Esophagus squamous epithelium (tissue), 5 donors: Measurements from ENCODE around the gene MID1. TPM values are rescaled to one million over a fixed set of nuclear protein-coding genes. Genes with fewer than 3 reads are reported as not detected.

Experiments used
- DNase-seq: peaks from one replicate; lab custom pipeline; 2025; lab: John Stamatoyannopoulos, UW
- H3K27ac ChIP-seq, 4 donors: fragments of 200-600 bp; sonication (generic); one replicate each; pipeline ENCODE4 v1.5.1; 2016 to 2019; ENCODE audit warnings: mild to moderate bottlenecking in 1 of 4
- H3K27me3 ChIP-seq, 4 donors: fragments of 200-600 bp; sonication (generic); 1 replicate in 3 of 4; 2 replicates in 1 of 4; pipeline versions ENCODE4 v1.5.1 to v1.6.0; 2017 to 2021; ENCODE audit warnings: antibody characterized with exemption in 1 of 4
- H3K36me3 ChIP-seq, 3 donors: fragments of 200-600 bp; sonication (generic); one replicate each; pipeline ENCODE4 v1.5.1; 2016 to 2019
- H3K4me1 ChIP-seq, 3 donors: fragments of 200-600 bp; sonication (generic); one replicate each; pipeline ENCODE4 v1.5.1; 2017 to 2019
- H3K4me3 ChIP-seq, 4 donors: fragments of 200-600 bp; sonication (generic); 1 replicate in 3 of 4; 2 replicates in 1 of 4; pipeline ENCODE4 v1.5.1; 2016 to 2019; ENCODE audit warnings: mild to moderate bottlenecking in 2 of 4, moderate library complexity in 1 of 4
- H3K9me3 ChIP-seq, 3 donors: fragments of 200-600 bp; sonication (generic); one replicate each; pipeline ENCODE4 v1.5.1; 2016 to 2019
- POLR2A ChIP-seq, 4 donors: fragments of 450-650 bp; IDR thresholded peaks; one replicate each; pipeline ENCODE4 v1.6.1; 2017; ENCODE audit warnings: antibody characterized with exemption in 4 of 4, mild to moderate bottlenecking in 4 of 4, moderate library complexity in 3 of 4
- WGBS, 2 donors: methylation state at CpG; one replicate each; pipeline ENCODE4 v1.1.5; 2018; 5-methylcytosine and 5-hydroxymethylcytosine counted together
- intact Hi-C: fragments of 100-400 bp; cut with DNase I; formaldehyde crosslinking; loops from one replicate; pipeline ENCODE4 v1.15.0; 2022
- total RNA-seq, 4 donors: library from RNA; depleted of rRNA; stranded (reverse); fragments of >200 nt; gene quantifications; one replicate each; pipeline ENCODE4 v1.1.0, GENCODE V29; 2016
- TF ChIP-seq, protein P1 (sequence below), 6 experiments: fragments of 450-650 bp in 4 of 6; fragments of 200-600 bp in 2 of 6; sonication (generic) in 2 of 6; IDR thresholded peaks; one replicate each; pipeline ENCODE4 v1.5.1; 2016 to 2019; ENCODE audit warnings: antibody characterized with exemption in 6 of 6, mild to moderate bottlenecking in 4 of 6, moderate library complexity in 4 of 6
- donor health status: DM: yes; HTN: yes; CAD: no.

Gene MID1
- total RNA-seq, 4 donors from 2014 or later: 9.9 to 18.5 (median 14.7) TPM

DNA sequence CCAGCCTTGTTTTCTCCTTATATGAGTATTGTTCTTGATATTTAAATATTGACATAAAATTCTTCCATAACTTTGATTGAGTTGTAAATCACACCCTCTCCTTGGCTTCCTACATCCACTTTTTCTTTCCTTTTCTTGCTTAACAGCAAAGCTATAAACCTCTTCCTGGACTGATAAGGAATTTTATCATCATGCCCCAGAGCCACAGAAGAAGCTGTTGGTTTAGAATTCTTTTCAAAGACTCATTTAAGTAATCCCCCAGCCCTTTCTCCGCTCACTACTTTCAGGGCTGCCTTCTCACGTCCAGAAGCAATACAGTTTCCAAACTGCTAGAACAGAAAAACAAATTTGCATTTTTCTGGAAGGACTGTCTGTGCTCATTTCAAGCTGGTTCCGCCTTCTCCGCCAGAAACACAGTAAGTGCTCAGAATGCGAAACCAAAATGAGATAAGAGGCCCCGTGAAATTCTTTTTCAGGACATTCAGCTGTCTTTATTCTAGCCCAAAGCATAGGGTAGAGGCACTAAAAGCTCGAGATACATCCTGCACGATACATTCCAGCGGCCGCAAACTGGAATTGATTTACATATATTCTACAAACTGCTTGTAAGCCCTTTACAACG, 849 bp downstream of the MID1 start:
- Histone ChIP-seq H3K9me3 (no peaks in the 10 kb centered on the region), H3K27ac (peak overlapping the region; percentile 77 to 86 (median 83)), H3K4me3 (peak overlapping the region; percentile 50 to 72 (median 59)), H3K27me3 (no peaks in the 10 kb centered on the region), H3K4me1 (peaks cover 0 to 38% (median 0%) of the 10 kb centered on the region in 3 donors), H3K36me3 (no peaks in the 10 kb centered on the region)
- 0 to 41% methylated on average over 6 to 10 of the region's 11 CpGs for WGBS, 2 donors
- TF ChIP-seq, protein P1, sequence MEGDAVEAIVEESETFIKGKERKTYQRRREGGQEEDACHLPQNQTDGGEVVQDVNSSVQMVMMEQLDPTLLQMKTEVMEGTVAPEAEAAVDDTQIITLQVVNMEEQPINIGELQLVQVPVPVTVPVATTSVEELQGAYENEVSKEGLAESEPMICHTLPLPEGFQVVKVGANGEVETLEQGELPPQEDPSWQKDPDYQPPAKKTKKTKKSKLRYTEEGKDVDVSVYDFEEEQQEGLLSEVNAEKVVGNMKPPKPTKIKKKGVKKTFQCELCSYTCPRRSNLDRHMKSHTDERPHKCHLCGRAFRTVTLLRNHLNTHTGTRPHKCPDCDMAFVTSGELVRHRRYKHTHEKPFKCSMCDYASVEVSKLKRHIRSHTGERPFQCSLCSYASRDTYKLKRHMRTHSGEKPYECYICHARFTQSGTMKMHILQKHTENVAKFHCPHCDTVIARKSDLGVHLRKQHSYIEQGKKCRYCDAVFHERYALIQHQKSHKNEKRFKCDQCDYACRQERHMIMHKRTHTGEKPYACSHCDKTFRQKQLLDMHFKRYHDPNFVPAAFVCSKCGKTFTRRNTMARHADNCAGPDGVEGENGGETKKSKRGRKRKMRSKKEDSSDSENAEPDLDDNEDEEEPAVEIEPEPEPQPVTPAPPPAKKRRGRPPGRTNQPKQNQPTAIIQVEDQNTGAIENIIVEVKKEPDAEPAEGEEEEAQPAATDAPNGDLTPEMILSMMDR (IDR thresholded peaks at IDR 0.05): no peak
- no peak for TF ChIP-seq POLR2A (IDR thresholded peaks at IDR 0.05)
- intact Hi-C loops: no loop called here
- DNase-seq: no peak

DNA sequence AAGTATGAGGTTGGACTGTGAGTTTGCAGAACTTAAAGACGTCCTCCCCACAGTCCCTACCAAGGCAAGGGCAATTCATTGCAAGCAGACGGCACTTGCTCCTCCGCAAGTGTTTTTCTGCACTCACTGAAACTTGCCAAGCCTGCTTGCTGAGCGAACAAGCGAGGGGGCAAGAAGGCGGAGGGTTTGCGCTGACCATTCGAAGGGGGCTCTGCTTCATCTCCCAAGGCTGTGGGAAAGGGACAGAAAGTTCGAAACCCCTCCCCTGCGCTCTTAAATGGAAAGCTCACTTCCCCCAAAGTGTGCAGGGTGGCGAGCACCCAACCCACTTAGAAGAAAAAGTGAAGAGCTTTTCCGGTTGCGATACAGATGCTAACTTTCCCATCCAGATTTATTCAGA, 1.4 kb downstream of the MID1 start:
- DNase-seq: no peak
- H3K27ac ChIP-seq: peak overlapping the region; percentile 49 to 86 (median 83)
- no peaks in the 10 kb centered on the region for H3K27me3 ChIP-seq
- no peaks in the 10 kb centered on the region for H3K9me3 ChIP-seq
- peak overlapping the region; percentile 50 to 72 (median 59) for H3K4me3 ChIP-seq
- TF ChIP-seq, protein P1 (IDR thresholded peaks at IDR 0.05): no peak
- no peak for TF ChIP-seq POLR2A (IDR thresholded peaks at IDR 0.05)
- no peaks in the 10 kb centered on the region for H3K36me3 ChIP-seq
- peaks cover 0 to 43% (median 0%) of the 10 kb centered on the region in 3 donors for H3K4me1 ChIP-seq
- intact Hi-C loops: no loop called here
- 0 to 29% methylated on average over 2 to 13 of the region's 13 CpGs for WGBS, 2 donors

DNA sequence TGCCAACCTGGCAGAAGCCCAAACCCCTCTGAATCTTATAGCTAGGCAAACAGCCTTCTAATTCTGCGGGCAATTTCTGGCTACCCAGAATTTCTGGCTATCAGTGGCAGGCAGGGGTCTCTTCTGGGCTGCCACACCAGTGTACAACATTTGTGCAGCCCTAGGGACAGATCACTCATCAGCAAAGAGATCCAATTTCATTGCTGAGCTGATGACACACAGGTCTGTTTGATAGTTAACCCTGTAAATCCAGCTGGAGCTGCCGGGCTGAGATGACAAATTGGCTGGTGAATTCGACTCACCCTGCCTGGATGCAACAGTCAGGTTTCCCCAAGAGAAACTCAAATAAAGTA, 2.4 kb downstream of the MID1 start:
- intact Hi-C loops: no loop called here
- Histone ChIP-seq H3K27ac (peak overlapping the region; percentile 21 to 86 (median 67)), H3K9me3 (no peaks in the 10 kb centered on the region), H3K36me3 (no peaks in the 10 kb centered on the region), H3K27me3 (no peaks in the 10 kb centered on the region), H3K4me3 (peak overlapping the region in 2 of 4 donors; percentile 62 to 72), H3K4me1 (peaks cover 0 to 51% (median 0%) of the 10 kb centered on the region in 3 donors)
- TF ChIP-seq, protein P1 (IDR thresholded peaks at IDR 0.05): no peak
- TF ChIP-seq POLR2A (IDR thresholded peaks at IDR 0.05): no peak
- DNase-seq: no peak
- 34 to 38% methylated on average over 2 to 3 of the region's 3 CpGs for WGBS, 2 donors

DNA sequence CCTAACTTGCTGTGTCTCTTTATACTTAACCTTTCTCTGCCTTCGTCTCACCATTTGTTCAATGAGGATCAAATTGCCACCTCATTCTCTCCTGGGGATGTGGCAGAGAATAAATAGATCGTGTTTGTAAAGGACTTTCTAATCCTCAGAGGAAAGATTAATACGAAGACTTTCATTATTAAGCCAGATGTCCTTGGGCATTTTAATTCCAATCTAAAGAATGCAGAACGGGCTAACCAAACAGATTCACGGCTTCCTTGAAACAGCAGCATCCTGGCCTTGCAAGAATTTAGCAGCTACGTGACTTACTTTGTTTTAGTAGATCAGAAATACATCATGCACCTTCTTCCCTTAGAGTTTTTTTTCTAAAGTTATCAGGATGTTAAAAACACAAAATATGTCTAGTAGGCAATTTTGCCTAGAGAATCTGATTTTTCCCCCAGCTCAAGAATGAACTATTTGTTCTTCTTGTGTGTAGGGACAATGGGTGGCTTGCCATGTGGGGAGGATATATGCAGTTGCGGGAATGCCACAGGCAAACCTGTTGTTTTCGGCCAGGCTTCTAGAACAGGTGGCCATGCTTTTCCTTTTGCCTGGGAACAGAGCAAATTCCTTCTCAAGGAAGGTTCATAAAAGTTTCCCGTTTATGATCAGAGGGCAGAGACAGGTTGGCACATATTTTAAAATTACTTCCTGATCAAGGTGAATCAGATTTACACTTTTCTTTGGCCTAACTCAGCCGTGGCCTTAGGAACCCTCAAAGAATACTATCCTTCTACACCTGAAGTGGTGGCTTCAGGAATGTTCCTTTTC, 3.0 kb downstream of the MID1 start:
- WGBS, 2 donors: 23 to 36% methylated on average over 9 of the region's 10 CpGs
- Histone ChIP-seq H3K4me1 (peaks cover 0 to 57% (median 0%) of the 10 kb centered on the region in 3 donors), H3K4me3 (peak overlapping the region in 3 of 4 donors; percentile 4 to 72 (median 62)), H3K9me3 (no peaks in the 10 kb centered on the region), H3K36me3 (no peaks in the 10 kb centered on the region), H3K27ac (peak overlapping the region; percentile 21 to 86 (median 67)), H3K27me3 (no peaks in the 10 kb centered on the region)
- TF ChIP-seq, protein P1 (IDR thresholded peaks at IDR 0.05): no peak
- no peak for TF ChIP-seq POLR2A (IDR thresholded peaks at IDR 0.05)
- intact Hi-C loops: no loop called here
- DNase-seq: no peak
